GM21526 (cell line): ENCODE results near the gene PCDHGC4.

Source experiments
- ATAC-seq: cut with Tn5 transposase; IDR thresholded peaks from one replicate; pipeline ENCODE4 v1.9.1; 2021; ENCODE audit warnings: moderate library complexity; ENCODE audit not compliant: unreplicated experiment, low FRiP score

Gene PCDHGC4

GRCh38 chr5:141510850-141511601 lies 26.2 kb downstream of the PCDHGC4 start:
- ATAC-seq = peak; percentile 26

GRCh38 chr5:141511771-141512325 lies 27.0 kb downstream of the PCDHGC4 start:
- no peak for ATAC-seq

- ATAC-seq = no peak
These were observed 27.6 kb downstream of the PCDHGC4 start for GRCh38 chr5:141512390-141512910.

- ATAC-seq = no peak
These were observed 28.2 kb downstream of the PCDHGC4 start for GRCh38 chr5:141512911-141513626.

GRCh38 chr5:141513627-141514329 lies 28.9 kb downstream of the PCDHGC4 start:
- ATAC-seq = peak; percentile 34

- ATAC-seq = peak; percentile 2
These were observed 29.7 kb downstream of the PCDHGC4 start for GRCh38 chr5:141514330-141515133.

- no peak for ATAC-seq
These were observed 30.3 kb downstream of the PCDHGC4 start for GRCh38 chr5:141515141-141515540.

- ATAC-seq = no peak
These were observed 31.3 kb downstream of the PCDHGC4 start for GRCh38 chr5:141515946-141516671.

GRCh38 chr5:141516672-141517025 lies 31.8 kb downstream of the PCDHGC4 start:
- no peak for ATAC-seq

- no peak for ATAC-seq
These were observed 32.5 kb downstream of the PCDHGC4 start for GRCh38 chr5:141517312-141517711.

- no peak for ATAC-seq
These were observed 33.2 kb downstream of the PCDHGC4 start for GRCh38 chr5:141517880-141518617.

- no peak for ATAC-seq
These were observed 33.8 kb downstream of the PCDHGC4 start for GRCh38 chr5:141518618-141519015.

GRCh38 chr5:141519605-141520565 lies 35.1 kb downstream of the PCDHGC4 start:
- no peak for ATAC-seq

- ATAC-seq = no peak
These were observed 36.5 kb downstream of the PCDHGC4 start for GRCh38 chr5:141521244-141521781.

- no peak for ATAC-seq
These were observed 37.5 kb downstream of the PCDHGC4 start for GRCh38 chr5:141522301-141522700.

GRCh38 chr5:141523991-141524390 lies 39.2 kb downstream of the PCDHGC4 start:
- ATAC-seq = no peak
